HG02885 (cell line): ENCODE results near the gene LBH.

Experiments used
- ATAC-seq: cut with Tn5 transposase; IDR thresholded peaks from one replicate; pipeline ENCODE4 v1.9.1; 2021; ENCODE audit warnings: mild to moderate bottlenecking; ENCODE audit not compliant: unreplicated experiment, poor library complexity

Gene LBH

DNA sequence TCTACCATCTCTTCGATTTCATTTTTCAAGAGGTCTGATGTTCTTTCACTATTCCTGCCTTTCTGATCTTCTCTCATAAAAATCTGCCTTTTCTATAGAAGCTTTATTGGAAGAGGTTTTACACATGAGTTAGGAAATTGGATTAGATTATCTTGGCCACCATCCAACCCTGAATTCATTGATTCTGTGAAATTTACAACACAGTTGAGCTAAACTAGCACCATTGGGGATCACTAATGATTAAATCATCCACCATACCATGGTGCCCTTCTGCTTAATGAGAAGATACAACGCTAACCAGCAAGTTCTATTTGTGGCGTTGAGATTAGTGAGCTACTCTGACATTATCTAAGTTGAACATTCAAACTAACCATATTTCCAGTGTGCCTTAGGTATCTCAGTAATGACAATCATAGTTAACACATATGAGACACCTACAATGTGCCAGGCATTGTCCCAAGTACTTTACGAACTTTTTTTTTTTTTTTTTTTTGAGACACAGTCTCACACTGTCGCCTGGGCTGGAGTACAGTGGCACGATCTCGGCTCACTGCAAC is 17.3 kb upstream of the LBH start:
- ATAC-seq, result no peak

DNA sequence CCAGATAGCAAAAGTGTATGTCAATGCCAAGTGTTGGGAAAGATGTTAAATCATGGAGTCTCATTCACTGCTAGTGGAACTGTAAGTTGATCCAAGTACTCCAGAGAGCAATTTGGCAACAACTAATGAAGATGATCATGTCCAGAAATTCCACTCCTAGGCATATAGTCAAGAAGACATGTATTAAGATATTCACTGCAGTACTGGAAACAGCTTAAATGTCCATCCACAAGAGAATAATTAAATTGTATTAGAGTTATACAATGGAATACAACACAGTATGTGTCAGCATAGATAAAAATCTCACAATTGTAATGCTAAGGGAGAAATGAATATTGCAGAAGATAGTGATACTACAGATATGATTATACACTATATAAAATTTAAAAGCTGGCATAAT is 15.2 kb upstream of the LBH start:
- no peak for ATAC-seq

DNA sequence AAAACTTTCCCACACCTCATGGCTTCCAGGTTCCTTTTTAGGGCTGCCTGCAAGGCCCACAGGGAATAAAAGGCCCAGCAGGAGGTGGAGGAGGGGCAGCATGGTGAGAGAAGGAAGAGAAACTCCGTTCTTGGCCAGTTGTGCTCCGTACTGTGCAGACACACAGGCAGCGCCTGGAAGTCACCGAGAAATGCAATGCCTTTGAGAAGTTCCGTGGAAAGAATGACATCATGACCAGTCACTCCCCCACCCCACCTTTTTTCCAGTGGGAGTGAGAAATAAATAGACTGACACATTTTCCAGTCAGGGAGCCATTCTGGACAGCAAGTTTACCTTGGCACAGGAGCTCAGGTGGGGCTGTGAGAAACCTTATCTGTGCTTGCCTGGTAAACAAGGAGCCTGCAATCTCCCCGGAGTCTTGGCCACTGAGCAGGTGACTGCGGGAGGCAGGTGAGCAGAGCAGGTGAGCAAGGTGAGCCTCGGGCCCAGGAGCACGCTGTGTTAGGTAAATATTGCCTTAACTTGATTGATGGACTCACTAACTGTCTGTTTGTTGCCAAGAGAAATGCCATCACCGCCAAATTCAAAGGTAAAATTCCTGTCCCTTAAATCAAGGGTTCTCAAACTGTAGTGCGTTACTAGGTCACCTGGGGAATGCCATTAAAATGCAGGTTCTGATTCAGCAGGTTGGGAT is 13.5 kb upstream of the LBH start:
- no peak for ATAC-seq

DNA sequence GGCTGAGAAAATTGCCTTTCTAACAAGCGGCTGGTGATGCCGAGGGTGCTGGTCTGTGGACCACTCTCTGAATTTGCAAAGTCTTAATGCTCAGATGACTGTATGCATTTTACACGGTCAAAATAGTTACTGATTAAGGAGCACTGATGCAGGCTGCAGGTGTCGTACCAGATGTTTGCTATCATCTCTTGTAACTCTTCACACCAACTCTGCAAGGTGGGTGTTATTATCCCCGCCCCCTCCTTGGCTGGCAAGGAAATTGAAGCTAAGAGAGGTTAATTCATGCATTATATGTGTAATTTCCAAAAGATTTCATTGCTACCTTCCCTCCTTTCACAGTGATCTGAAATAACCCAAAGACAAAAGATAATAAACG is 13.0 kb upstream of the LBH start:
- ATAC-seq, result no peak

DNA sequence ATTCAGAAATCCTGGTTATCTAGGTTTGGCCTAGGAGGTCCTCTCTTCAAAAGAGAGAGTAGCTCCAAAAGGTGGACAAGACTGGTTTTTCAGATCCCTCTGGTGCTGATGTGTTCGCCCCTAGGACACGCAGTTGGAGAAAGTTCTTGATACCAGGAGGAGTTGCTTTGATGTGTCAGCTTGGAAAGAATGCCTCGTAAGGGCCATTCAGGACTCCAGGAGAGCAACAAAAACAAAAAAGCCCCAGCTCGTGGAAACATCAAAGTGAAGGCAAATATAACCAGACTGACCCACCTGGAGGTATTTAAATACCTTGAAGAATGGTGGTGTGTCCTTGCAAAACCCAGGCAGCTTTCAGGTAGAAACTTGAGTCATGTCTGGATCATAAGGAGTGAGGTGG is 12.5 kb upstream of the LBH start:
- ATAC-seq, result no peak

DNA sequence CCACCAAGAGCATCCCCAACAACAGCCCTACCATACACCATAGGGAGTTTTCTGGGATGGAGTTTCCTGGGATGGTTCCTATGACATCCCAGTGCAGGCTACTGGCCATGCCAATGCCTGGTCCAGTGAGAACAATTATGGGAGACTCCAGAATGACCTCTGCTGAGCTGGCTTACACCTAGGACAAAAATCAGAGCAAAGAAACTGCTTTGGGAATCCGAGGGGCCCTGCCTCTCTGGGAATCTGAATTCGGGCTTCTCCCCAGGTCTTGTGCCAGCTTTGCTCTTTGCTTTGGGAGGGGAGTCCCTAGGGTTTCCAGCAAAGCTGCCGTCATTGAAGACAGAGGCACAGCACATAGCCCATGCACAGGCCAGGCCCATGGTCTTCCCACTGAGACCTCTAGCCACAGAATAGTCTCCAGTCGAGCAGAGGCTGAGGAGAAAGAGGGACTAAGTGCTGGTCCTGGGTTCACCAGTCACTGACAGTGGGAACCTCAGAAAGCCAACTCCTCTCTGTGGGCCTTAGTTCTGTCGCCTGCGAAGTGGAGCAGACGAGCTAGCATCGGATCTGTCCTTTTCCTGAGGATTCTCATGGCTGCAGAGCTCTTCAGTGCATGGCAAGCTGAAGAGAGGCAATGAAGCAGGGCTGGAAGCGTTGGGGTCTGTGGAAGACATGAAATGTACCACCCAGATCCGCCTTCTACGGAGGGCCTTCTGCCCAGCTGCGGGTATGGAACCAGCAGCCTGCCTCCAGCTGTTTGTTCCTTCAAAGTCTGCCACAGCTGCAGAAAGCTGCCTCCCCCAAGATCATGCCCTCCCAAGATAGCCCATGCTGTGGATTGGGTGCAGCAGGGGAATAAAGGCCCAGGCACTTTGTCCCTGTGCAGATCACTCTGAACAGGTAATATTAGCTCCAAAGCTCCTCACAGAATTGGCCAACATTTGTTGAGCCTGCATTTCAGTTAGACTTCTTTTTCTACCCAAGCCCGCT is 11.2 kb upstream of the LBH start:
- ATAC-seq, result no peak

DNA sequence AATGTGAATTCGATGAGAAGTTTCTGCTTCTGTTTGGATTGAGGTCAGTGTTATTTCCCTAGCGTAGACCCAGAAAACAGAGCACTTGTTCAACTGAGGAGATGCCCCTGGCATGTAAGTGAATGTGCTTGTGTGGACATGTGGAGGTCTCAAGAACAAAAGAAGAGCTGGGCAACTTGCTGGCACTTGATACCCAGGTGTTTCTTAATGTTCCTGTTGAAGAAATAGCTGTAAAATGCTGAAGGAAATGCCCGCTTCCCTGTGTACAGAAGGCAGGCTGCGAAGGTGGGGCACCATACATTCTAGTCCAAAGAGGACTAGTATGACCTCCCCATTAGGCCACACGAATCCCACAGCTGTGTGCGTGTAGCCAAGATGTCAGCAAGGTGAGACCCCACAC is 9.8 kb upstream of the LBH start:
- no peak for ATAC-seq

DNA sequence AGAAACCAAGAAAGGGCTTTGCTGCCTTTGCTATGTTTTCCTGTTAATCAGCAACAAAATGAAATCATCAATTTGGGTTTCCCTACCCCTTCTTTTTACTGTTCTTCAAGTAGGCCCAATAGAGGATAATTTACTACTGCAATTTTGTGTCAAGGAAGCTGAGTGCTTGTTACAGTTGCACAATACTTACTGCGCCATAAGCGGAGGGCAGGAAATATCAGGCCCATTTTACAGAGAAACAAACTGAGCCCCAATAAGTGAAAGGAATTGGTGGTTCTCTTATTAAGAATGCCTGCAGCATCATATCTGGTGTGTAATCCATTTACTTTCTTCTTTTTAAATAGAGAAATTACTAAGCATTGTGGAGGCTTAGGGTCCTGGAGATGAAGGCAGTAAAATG is 9.3 kb upstream of the LBH start:
- no peak for ATAC-seq

DNA sequence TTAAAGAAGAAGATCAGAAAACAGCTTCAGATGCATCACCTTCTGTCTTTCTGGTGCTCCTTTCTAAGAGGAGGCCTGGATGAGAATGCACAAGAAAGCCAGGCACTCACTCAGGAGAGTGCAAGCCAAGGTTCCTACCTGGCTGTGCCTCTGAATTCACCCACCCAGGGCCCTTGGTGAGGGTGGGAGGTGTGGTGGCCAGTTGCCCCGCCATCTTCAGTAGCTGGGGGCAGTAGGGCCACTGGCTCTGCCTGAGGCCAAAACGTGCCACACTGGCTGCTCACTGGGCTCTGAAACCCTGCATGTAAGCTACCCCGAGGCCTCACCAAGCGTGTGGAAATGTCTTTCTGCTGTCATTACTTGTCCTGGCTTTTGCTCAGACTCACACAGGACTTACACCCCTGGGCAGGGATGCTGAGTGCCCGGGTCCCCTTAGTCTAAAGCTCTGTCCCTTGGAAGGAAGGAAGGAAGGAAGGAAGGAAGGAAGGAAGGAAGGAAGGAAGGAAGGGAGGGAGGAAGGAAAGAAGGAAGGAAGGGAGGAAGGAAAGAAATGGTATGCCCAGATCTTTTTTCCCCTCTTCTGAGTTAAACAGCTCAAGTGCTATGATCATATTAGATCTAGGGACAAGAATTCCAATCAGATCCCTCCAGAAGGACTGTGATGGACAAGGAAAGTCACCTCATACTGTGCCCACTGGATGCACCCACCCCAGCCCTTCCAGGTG is 8.5 kb upstream of the LBH start:
- ATAC-seq, result no peak

DNA sequence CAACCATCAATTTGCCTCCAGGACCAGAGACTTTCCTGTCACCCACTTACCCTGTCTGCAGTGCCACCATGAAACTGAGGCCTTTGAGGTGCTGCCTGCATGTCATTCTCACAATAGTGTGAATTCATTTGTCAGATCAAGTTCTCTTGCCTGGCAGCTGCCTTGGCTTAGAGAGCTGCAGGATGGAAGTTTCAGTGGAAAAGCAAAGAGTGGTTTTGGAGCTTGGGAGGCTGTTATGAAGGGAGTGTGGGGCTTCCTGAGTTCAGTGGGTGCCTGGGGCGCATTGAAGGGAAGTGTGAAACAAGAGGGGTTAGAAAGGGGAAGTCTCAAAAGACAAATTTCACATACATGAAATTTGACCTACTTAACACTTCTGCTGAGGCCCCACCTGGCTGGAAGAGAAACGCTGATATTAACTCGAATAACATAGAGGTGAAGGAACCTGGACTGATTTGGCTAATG is 7.9 kb upstream of the LBH start:
- ATAC-seq, result no peak

DNA sequence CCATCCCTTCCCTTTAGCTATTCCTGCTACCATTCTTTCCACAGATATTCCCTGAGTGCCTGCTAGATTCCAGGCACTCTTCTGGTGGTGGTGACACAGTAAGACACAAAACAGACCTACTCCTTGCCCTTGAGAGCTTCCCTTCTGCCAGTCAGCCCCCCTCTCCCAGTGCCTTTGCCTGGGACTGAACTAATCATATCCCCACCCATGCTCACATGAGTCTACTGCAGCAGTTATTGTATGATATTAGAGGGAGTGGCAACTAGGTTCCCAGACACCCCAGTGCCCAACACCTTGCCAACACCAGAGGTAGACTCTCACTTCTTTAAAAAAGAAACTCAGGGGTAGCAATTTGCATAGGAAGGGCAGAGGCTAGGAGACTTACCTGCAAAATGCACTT is 7.2 kb upstream of the LBH start:
- ATAC-seq, result no peak

DNA sequence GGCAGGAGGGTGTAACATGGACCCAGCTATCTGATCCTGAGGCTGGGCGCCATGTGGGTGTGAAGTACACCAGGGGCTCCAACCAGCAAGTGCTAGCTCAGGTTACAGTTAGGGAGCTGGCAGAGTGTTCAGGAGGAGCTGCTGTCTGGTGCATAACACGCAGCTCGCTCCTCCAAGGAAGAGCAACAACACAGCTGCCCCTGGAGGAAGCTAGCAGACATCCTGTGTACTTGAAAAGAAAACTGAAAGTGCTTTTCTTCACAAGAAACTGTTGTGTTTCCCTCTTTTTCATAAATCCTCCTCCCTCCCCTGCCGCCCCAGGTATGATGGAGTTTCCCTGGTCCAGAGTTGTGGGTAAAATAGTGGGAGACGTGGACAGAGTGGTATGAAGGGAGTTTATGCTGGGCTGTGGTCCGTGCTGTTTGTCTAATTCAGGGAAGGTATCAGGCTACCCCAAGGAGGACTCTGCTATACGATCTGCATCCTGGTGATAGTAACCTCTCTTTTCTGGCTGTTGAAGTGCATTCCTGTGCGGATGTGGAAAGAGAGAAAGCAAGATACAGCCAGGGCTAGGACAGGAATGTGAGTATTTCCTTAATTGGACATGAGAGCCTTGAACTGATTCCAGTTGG is 6.1 kb upstream of the LBH start:
- ATAC-seq, result peak; percentile 51

DNA sequence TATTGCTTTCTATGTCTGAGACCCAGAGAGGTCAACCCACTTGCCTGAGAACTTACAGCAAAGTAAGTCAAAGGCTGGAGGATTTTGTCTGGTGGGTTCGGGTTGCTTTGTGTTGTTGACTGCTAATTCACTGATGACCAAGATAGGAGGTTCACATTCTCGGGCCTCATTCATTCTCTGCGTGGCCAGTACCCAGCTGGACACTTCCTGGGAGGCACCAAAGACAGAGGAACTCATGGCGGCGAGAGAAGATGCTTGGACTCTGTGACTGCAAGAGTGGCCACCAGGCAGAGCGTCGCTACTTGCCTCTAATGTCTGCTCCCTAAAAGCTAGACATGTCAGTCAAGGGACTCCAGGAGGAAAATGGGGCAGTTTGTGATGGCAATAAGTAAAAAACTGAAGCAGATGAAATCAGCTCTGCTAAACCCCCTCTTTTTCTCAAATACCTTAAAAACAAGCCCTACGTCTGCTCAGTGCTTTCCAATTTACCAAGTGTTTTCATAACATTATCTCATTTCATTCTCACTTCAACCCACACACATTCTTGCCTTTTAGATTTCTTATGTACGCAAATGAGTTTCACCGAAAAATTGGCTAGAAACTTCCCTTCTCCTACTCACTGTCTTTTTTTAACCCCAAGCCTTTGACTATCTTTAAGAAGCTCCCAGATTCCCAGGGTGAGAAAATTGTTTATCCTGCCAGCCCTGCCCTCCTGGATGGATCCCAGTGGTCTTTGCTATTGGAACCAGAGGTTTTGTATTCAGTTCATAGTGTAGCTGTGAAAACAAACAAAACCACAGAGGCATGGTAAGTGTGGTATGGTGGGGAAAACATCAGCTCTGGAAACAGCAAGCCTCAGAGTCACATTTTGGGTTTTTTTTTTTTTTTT is 4.9 kb upstream of the LBH start:
- peak; percentile 40 for ATAC-seq

DNA sequence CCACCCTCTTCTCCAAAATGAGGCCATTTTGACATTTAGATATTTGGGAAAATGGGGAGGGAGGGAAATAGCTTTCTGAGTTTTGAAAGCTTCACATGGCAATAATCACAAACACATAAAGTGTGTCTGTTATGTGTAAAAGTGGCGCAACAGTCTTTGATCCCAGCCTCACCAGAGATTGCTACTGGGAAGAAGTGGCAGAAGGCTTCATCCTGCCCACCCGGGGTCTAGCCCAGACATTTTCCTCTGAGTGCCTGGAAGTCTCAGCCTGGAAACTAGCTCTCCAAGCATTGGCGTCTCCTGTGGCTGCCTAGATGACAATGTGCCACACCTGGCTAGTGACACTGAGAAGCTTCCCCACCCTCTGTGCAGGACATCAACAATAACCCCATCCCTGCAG is 1.7 kb upstream of the LBH start:
- no peak for ATAC-seq

DNA sequence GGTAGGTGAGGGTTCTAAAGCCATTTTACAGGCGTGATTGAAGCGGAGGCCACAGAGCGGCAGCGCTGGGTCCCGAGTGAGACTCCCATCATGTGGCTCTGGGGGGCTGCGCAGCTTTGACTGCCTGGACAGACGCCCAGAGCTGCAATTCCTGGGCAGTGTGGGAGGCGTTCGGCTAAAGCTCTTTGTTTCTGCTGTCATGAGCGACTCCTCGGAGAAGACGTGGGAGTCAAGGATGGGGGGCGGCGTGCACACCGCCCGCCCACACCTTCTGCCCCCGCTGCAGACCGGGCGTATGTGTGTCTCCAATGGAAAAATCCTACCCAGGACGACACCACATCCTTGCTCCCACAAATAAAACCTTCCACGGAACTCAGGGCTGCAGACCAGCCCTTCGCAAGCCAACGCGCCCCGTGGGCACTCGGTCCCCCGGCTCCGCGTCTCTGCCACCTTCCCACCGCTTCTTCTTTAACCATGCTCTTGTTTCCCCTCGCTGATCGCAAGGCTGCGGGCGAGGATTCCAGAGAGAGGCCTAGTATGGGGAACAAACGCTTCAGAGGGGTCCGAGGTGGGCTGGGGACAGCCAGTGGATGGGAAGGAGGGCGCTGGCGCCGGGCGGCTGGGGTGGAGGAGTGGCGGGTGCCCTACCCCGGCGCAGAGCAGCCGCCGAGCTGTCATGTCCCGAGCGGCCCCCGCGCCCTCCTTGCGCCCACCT is 680 bp upstream of the LBH start:
- peak; percentile 15 for ATAC-seq

DNA sequence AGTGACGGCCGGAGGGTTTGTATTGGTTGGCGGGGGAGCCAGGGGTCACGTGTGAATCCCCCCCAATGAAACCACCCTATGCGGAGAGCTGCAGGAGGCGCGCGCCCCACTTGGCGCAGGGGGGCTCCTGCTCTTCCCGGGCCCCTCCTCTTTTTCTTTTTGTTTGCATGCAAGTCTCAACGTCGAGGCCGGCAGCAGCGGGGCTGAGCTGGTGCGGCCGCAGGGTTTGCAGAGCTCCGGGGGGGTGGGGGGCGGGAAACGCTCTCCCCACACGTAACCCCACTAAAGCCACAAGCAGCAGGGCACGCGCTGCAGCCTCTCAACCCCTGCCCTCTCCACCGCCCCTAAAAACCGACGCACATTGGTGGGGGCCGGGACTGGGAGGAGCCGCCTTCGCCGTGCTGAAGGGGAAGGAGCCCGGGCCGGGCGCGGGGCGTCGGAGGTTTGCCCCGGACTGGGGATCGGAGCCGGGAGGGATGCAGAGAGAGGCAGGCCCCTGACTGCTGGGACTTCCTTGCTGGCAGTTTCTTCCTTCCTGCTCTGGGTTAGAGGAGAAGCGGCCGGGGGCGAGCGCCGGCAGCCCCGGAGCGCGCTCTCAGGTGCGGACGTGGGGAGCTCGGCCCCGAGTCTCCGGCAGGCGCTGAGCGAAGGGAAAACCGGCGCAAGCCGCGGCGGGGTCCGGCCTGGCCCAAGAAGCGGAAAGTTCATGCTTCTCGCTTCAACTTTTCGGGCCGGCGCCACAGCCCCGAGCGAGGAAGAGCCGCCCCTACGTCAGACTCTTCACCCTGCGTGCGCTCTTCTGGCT is 864 bp downstream of the LBH start:
- peak; percentile 28 for ATAC-seq

DNA sequence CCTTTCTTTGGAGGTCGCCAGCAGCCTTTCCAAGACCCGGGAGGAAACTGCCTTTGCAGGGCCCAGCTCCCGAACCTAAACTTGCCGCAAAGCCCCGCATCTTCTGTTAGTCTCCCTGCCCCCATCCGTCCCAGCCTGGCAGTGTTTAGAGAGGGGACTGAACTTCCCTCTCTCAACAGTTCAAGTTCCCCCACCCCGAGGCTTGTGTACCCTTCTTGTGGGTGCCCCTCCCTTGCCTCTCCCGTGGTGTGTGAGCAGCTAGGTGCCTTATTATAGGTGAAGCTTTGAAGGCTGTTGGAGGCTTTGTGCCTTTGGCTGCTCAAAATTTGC is 1.4 kb downstream of the LBH start:
- ATAC-seq, result no peak
